Skin epidermis (tissue), 12 donors: ENCODE results near the gene BARX2.
A peak's percentile ranks its signal among the peaks of the same experiment; 100 is the strongest.

Experiments
- H3K27ac ChIP-seq, 21 experiments: fragments of 200-600 bp; sonication (generic) in 11 of 21; one replicate each; pipeline ENCODE4 v1.5.0; 2020; ENCODE audit warnings: mild to moderate bottlenecking in 3 of 21, inconsistent platforms in 2 of 21, moderate library complexity in 2 of 21
- H3K4me3 ChIP-seq, 7 experiments: fragments of 200-600 bp; sonication (generic) in 2 of 7; one replicate each; pipeline ENCODE4 v1.5.0; 2020; ENCODE audit warnings: inconsistent platforms in 2 of 7, mild to moderate bottlenecking in 2 of 7, moderate library complexity in 1 of 7

The BARX2 gene

GRCh38 chr11:129427816-129428406 is 52.3 kb downstream of the BARX2 start:
- H3K4me3 ChIP-seq = no peak overlapping the region
- peak overlapping the region in 2 of 21 experiments; percentile 31 to 44 for H3K27ac ChIP-seq

GRCh38 chr11:129428557-129428956 is 52.9 kb downstream of the BARX2 start:
- H3K27ac ChIP-seq = no peak overlapping the region
- no peak overlapping the region for H3K4me3 ChIP-seq

- peak overlapping the region in 1 of 21 experiments; percentile 18 for H3K27ac ChIP-seq
- no peak overlapping the region for H3K4me3 ChIP-seq
These were observed 59.2 kb downstream of the BARX2 start for GRCh38 chr11:129434641-129435498.

GRCh38 chr11:129435499-129436245 is 60.0 kb downstream of the BARX2 start:
- peak overlapping the region in 1 of 21 experiments; percentile 18 for H3K27ac ChIP-seq
- H3K4me3 ChIP-seq = no peak overlapping the region

- H3K4me3 ChIP-seq = no peak overlapping the region
These were observed 60.9 kb downstream of the BARX2 start for GRCh38 chr11:129436573-129436972.

GRCh38 chr11:129440028-129440713 is 64.5 kb downstream of the BARX2 start:
- peak overlapping the region in 8 of 21 experiments; percentile 2 to 72 (median 42) for H3K27ac ChIP-seq
- no peak overlapping the region for H3K4me3 ChIP-seq

More at GRCh38 chr11:129436573-129436972, 60.9 kb downstream of the BARX2 start:
- H3K27ac ChIP-seq = peak overlapping the region in 2 of 21 experiments; percentile 3 to 21

GRCh38 chr11:129442171-129442570 is 66.5 kb downstream of the BARX2 start:
- H3K4me3 ChIP-seq = no peak overlapping the region
- H3K27ac ChIP-seq = no peak overlapping the region

GRCh38 chr11:129443276-129443675 is 67.6 kb downstream of the BARX2 start:
- no peak overlapping the region for H3K4me3 ChIP-seq
- no peak overlapping the region for H3K27ac ChIP-seq

GRCh38 chr11:129444274-129444673 is 68.6 kb downstream of the BARX2 start:
- peak overlapping the region in 9 of 21 experiments; percentile 26 to 73 (median 56) for H3K27ac ChIP-seq

GRCh38 chr11:129445226-129445625 is 69.6 kb downstream of the BARX2 start:
- Histone ChIP-seq H3K4me3 (no peak overlapping the region), H3K27ac (peak overlapping the region in 9 of 21 experiments; percentile 26 to 73 (median 61))

More at GRCh38 chr11:129444274-129444673, 68.6 kb downstream of the BARX2 start:
- no peak overlapping the region for H3K4me3 ChIP-seq

- peak overlapping the region in 4 of 21 experiments; percentile 23 to 61 (median 43) for H3K27ac ChIP-seq
- H3K4me3 ChIP-seq = no peak overlapping the region
These were observed 70.9 kb downstream of the BARX2 start for GRCh38 chr11:129446572-129446971.

GRCh38 chr11:129447654-129448239 is 72.1 kb downstream of the BARX2 start:
- Histone ChIP-seq H3K27ac (peak overlapping the region in 3 of 21 experiments; percentile 29 to 51 (median 45)), H3K4me3 (no peak overlapping the region)

GRCh38 chr11:129451524-129451923 is 75.9 kb downstream of the BARX2 start:
- Histone ChIP-seq H3K4me3 (no peak overlapping the region), H3K27ac (peak overlapping the region in 3 of 21 experiments; percentile 6 to 35 (median 35))

- Histone ChIP-seq H3K4me3 (no peak overlapping the region), H3K27ac (peak overlapping the region in 3 of 21 experiments; percentile 6 to 41 (median 27))
These were observed 77.7 kb downstream of the BARX2 start for GRCh38 chr11:129453293-129453721.

GRCh38 chr11:129455101-129455500 is 79.5 kb downstream of the BARX2 start:
- H3K27ac ChIP-seq = no peak overlapping the region
- H3K4me3 ChIP-seq = no peak overlapping the region

GRCh38 chr11:129455756-129456655 is 80.4 kb downstream of the BARX2 start:
- H3K4me3 ChIP-seq = no peak overlapping the region

GRCh38 chr11:129457321-129457720 is 81.7 kb downstream of the BARX2 start:
- no peak overlapping the region for H3K4me3 ChIP-seq
- peak overlapping the region in 1 of 21 experiments; percentile 31 for H3K27ac ChIP-seq

More at GRCh38 chr11:129455756-129456655, 80.4 kb downstream of the BARX2 start:
- no peak overlapping the region for H3K27ac ChIP-seq

- H3K27ac ChIP-seq = peak overlapping the region in 1 of 21 experiments; percentile 19
- no peak overlapping the region for H3K4me3 ChIP-seq
These were observed 82.6 kb downstream of the BARX2 start for GRCh38 chr11:129458278-129458677.
